Measurements from ENCODE around the gene MORN1. TPM values are rescaled to one million over a fixed set of nuclear protein-coding genes. Genes with fewer than 3 reads are reported as not detected.

MORN1 gene
- total and polyA plus RNA-seq, 2 donors (not counting 3 experiments of a cell fraction or from before 2014, with no cell fraction given): 4.3 to 6.4 TPM

- ChIA-PET CTCF (no interaction called here), POLR2A (no interaction called here)
- dilution Hi-C loops (cut with MboI; ENCODE audit: extremely low pct_ligation_motif_present, low sequenced_read_pairs) (no loop called here), intact Hi-C loops (cut with micrococcal nuclease) (no loop called here)
- FAIRE-seq (no peak), DNase-seq (ENCODE audit: low read depth, low spot score) (no peak)
- no peaks in the 10 kb centered on the region for H3K9me1 ChIP-seq (replicated peaks; ENCODE audit: control insufficient read depth, extremely low read depth, insufficient read depth, low read length)
- TF ChIP-seq POLR2AphosphoS5 (IDR thresholded peaks at IDR 0.05; ENCODE audit: insufficient read depth, low read depth, low read length): no peak
- no peak for TF ChIP-seq MYC (IDR thresholded peaks at IDR 0.05; ENCODE audit: low read depth, low read length)
- no peak for TF ChIP-seq EZH2 (IDR thresholded peaks at IDR 0.05; ENCODE audit: borderline replicate concordance, low read depth, low read length, severe bottlenecking)
- TF ChIP-seq, protein P1, sequence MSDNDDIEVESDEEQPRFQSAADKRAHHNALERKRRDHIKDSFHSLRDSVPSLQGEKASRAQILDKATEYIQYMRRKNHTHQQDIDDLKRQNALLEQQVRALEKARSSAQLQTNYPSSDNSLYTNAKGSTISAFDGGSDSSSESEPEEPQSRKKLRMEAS (IDR thresholded peaks at IDR 0.05; ENCODE audit: insufficient read depth, insufficient read length): no peak
- no peak for TF ChIP-seq JUN (IDR thresholded peaks at IDR 0.05; ENCODE audit: borderline replicate concordance, insufficient read depth, insufficient read length, low read depth)
- no peak for TF ChIP-seq POLR2A (IDR thresholded peaks at IDR 0.05; ENCODE audit: low read depth, low read length)
- no peak for TF ChIP-seq FOS (IDR thresholded peaks at IDR 0.05; ENCODE audit: borderline replicate concordance, insufficient read depth, low read length)
- TF ChIP-seq GATA2 (IDR thresholded peaks at IDR 0.05; ENCODE audit: insufficient read depth, insufficient read length, low read depth, low read length): no peak
- TF ChIP-seq CTCF (IDR thresholded peaks at IDR 0.05; ENCODE audit: extremely low read depth in 1 of 2, insufficient read depth in 1 of 2, low read depth in 1 of 2, low read length in 2 of 2): no peak
- peaks cover 71% of the 10 kb centered on the region for H3K79me2 ChIP-seq (ENCODE audit: control insufficient read depth, insufficient read depth, low read length)
- no peaks in the 10 kb centered on the region for H3K27me3 ChIP-seq (ENCODE audit: control insufficient read depth in 2 of 2, insufficient read depth in 2 of 2, low read length in 2 of 2)
- no peak overlapping the region for H3K4me2 ChIP-seq (ENCODE audit: insufficient read depth, low read length)
- H2AFZ ChIP-seq (ENCODE audit: low read depth, low read length): no peak overlapping the region
- H3K36me3 ChIP-seq (ENCODE audit: control insufficient read depth in 2 of 2, extremely low read depth in 1 of 2, insufficient read depth in 2 of 2, low read length in 2 of 2): no peaks in the 10 kb centered on the region
- peaks cover 14% of the 10 kb centered on the region for H3K4me1 ChIP-seq (ENCODE audit: control insufficient read depth, extremely low read depth, insufficient read depth, low read length)
- no TSS peak for BruUV-seq (replicated peaks)
- H4K20me1 ChIP-seq (replicated peaks; ENCODE audit: control insufficient read depth, extremely low read depth, insufficient read depth, low read length): no peaks in the 10 kb centered on the region
- H3K4me3 ChIP-seq (replicated peaks in 1 of 3; ENCODE audit: insufficient read depth in 1 of 3, low read depth in 1 of 3, low read length in 3 of 3): no peak overlapping the region
- no peak overlapping the region for H3K27ac ChIP-seq (ENCODE audit: insufficient read depth, low read depth, low read length)
- H3K9me3 ChIP-seq (replicated peaks; ENCODE audit: control insufficient read depth, insufficient read depth, low read length): no peaks in the 10 kb centered on the region
- H3K9ac ChIP-seq (replicated peaks; ENCODE audit: extremely low read depth, insufficient read depth, low read length): no peak overlapping the region
Measured at GRCh38 chr1:2283371-2283990, 107.9 kb downstream of the MORN1 start.
